K562 (cell line): ENCODE results near the gene YPEL3.
"Not testable (repeated sequence)": the region's sequence is repeated elsewhere in the genome, so short reads cannot be mapped to it uniquely, and the experiment has no call there.

ENCODE experiments used
- ATF1 ChIP-seq, 2 experiments: fragments of 450-650 bp in 1 of 2; IDR thresholded peaks; 2 replicates each; pipeline ENCODE4 v1.6.1; 2016; ENCODE audit warnings: missing compliant biosample characterization in 1 of 2, missing genetic modification characterization in 1 of 2
- BHLHE40 ChIP-seq: IDR thresholded peaks from 2 replicates; pipeline ENCODE4 v1.6.1; 2011; ENCODE audit warnings: low read length, improper control_type of control experiment
- ESRRA ChIP-seq: fragments of 450-650 bp; IDR thresholded peaks from 2 replicates; pipeline ENCODE4 v1.6.1; 2014; ENCODE audit warnings: low read depth, mild to moderate bottlenecking, moderate library complexity, borderline replicate concordance
- EZH2 ChIP-seq: IDR thresholded peaks from 2 replicates; pipeline ENCODE4 v1.6.1; 2012; ENCODE audit warnings: low read depth, mild to moderate bottlenecking, inconsistent platforms, low read length, borderline replicate concordance
- MYC ChIP-seq, 2 experiments: fragments of 250-450 bp in 1 of 2; sonication (Bioruptor Pico) in 1 of 2; IDR thresholded peaks; 2 replicates each; pipeline versions ENCODE4 v1.5.1 to v1.6.1; 2012 to 2021; ENCODE audit warnings: low read depth in 2 of 2, borderline replicate concordance in 1 of 2, improper control_type of control experiment in 1 of 2, low read length in 1 of 2, mild to moderate bottlenecking in 1 of 2, moderate library complexity in 1 of 2
- POLR2AphosphoS5 ChIP-seq: IDR thresholded peaks from 2 replicates; pipeline ENCODE4 v1.6.1; 2011; ENCODE audit warnings: mild to moderate bottlenecking, low read depth, low read length, moderate library complexity; ENCODE audit not compliant: control insufficient read depth, insufficient read depth
- PTBP1 ChIP-seq: fragments of 200-400 bp; formaldehyde crosslinking; IDR thresholded peaks from 2 replicates; pipeline ENCODE4 v1.6.1; 2017; ENCODE audit warnings: low read depth, low read length
- TAF15 ChIP-seq: fragments of 200-400 bp; formaldehyde crosslinking; IDR thresholded peaks from 2 replicates; pipeline ENCODE4 v1.6.1; 2017; ENCODE audit warnings: mild to moderate bottlenecking, low read depth, low read length, moderate library complexity
- ZNF12 ChIP-seq: sonication (generic); formaldehyde crosslinking; IDR thresholded peaks from 2 replicates; pipeline ENCODE4 v1.4.0; 2020; ENCODE audit warnings: mild to moderate bottlenecking, missing genetic modification reagents
- ZNF586 ChIP-seq: fragments of 450-650 bp; formaldehyde crosslinking; conservative IDR thresholded peaks from 2 replicates; pipeline ENCODE4 v1.4.0; 2020; ENCODE audit warnings: mild to moderate bottlenecking, moderate library complexity
- ZNF830 ChIP-seq: fragments of 250-450 bp; sonication (Bioruptor Pico); IDR thresholded peaks from 2 replicates; pipeline ENCODE4 v1.5.0; 2021; ENCODE audit warnings: mild to moderate bottlenecking
- TF ChIP-seq, protein P1 (sequence below), 3 experiments: IDR thresholded peaks in 2 of 3; conservative IDR thresholded peaks in 1 of 3; 2 replicates each; pipeline ENCODE4 v1.5.1; 2011 to 2012; ENCODE audit warnings: low read length in 3 of 3, mild to moderate bottlenecking in 3 of 3, control low read depth in 2 of 3, improper control_type of control experiment in 1 of 3, inconsistent platforms in 1 of 3, low read depth in 1 of 3, mixed read lengths in 1 of 3, moderate library complexity in 1 of 3; ENCODE audit not compliant: insufficient read depth in 2 of 3
- TF ChIP-seq, protein P2 (sequence below): fragments of 250-450 bp; sonication (Bioruptor Pico); IDR thresholded peaks from 2 replicates; pipeline ENCODE4 v1.5.0; 2020; ENCODE audit warnings: mild to moderate bottlenecking, borderline replicate concordance

DNA sequence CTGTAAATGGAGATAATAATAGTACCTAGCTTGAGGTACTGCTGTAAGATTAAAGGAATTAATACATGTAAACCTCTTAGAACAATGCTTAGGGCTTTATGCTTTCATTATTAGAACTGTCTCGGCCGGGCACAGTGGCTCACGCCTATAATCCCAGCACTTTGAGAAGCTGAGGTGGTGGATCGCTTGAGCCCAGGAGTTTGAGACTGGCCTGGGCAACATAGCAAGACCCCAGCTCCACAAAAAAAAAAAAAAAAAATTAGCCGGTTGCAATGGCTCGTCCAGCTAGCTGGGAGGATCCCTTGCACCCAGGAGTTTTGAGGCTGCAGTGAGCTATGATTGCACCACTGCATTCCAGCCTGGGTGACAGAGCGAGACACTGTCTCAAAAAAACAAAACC lies 18.8 kb upstream of the YPEL3 start:
- TF ChIP-seq BHLHE40; MYC (IDR thresholded peaks at IDR 0.05; ENCODE audit: low read depth, low read length); MYC (CRISPR knock-in tag; IDR thresholded peaks at IDR 0.05; ENCODE audit: borderline replicate concordance, low read depth); POLR2AphosphoS5; ZNF586 (CRISPR knock-in tag); EZH2; ATF1 (CRISPR knock-in tag; IDR thresholded peaks at IDR 0.05); ATF1 (tag; IDR thresholded peaks at IDR 0.05); ZNF12 (CRISPR knock-in tag); PTBP1; ESRRA; TAF15; ZNF830 (CRISPR knock-in tag): not testable (repeated sequence)
- TF ChIP-seq, protein P1, sequence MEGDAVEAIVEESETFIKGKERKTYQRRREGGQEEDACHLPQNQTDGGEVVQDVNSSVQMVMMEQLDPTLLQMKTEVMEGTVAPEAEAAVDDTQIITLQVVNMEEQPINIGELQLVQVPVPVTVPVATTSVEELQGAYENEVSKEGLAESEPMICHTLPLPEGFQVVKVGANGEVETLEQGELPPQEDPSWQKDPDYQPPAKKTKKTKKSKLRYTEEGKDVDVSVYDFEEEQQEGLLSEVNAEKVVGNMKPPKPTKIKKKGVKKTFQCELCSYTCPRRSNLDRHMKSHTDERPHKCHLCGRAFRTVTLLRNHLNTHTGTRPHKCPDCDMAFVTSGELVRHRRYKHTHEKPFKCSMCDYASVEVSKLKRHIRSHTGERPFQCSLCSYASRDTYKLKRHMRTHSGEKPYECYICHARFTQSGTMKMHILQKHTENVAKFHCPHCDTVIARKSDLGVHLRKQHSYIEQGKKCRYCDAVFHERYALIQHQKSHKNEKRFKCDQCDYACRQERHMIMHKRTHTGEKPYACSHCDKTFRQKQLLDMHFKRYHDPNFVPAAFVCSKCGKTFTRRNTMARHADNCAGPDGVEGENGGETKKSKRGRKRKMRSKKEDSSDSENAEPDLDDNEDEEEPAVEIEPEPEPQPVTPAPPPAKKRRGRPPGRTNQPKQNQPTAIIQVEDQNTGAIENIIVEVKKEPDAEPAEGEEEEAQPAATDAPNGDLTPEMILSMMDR (IDR thresholded peaks at IDR 0.05 in 2 of 3, conservative IDR thresholded peaks at IDR 0.05 in 1 of 3; ENCODE audit: insufficient read depth in 2 of 3, low read depth in 1 of 3, low read length in 3 of 3), result not testable (repeated sequence)
- TF ChIP-seq, protein P2, sequence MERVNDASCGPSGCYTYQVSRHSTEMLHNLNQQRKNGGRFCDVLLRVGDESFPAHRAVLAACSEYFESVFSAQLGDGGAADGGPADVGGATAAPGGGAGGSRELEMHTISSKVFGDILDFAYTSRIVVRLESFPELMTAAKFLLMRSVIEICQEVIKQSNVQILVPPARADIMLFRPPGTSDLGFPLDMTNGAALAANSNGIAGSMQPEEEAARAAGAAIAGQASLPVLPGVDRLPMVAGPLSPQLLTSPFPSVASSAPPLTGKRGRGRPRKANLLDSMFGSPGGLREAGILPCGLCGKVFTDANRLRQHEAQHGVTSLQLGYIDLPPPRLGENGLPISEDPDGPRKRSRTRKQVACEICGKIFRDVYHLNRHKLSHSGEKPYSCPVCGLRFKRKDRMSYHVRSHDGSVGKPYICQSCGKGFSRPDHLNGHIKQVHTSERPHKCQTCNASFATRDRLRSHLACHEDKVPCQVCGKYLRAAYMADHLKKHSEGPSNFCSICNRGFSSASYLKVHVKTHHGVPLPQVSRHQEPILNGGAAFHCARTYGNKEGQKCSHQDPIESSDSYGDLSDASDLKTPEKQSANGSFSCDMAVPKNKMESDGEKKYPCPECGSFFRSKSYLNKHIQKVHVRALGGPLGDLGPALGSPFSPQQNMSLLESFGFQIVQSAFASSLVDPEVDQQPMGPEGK (CRISPR knock-in tag), result not testable (repeated sequence)
